SIG-M5 treated with dmso at 0.1 percent for 504 hours (cell line): Measurements from ENCODE around the gene ANKRD63.

Experiments
- DNase-seq: peaks from one replicate; lab custom pipeline; 2025; ENCODE audit not compliant: unreplicated experiment; lab: John Stamatoyannopoulos, UW

Gene ANKRD63

GRCh38 chr15:40282869-40283614 is at the start of gene ANKRD63:
Gene ANKRD63 (minus strand): TSS chr15:40283064. CDS start chr15:40282586, 478 bp downstream.
- DNase-seq = peak; percentile 13

- no peak for DNase-seq
Measured at GRCh38 chr15:40332113-40332781, 49.4 kb upstream of the ANKRD63 start.

- no peak for DNase-seq
Measured at GRCh38 chr15:40331637-40332036, 48.8 kb upstream of the ANKRD63 start.

GRCh38 chr15:40331026-40331425 is 48.2 kb upstream of the ANKRD63 start:
- DNase-seq = no peak

GRCh38 chr15:40330368-40330836 is 47.5 kb upstream of the ANKRD63 start:
- no peak for DNase-seq

- no peak for DNase-seq
Measured at GRCh38 chr15:40329804-40330203, 46.9 kb upstream of the ANKRD63 start.

GRCh38 chr15:40328751-40329150 is 45.9 kb upstream of the ANKRD63 start:
- DNase-seq = no peak

GRCh38 chr15:40328176-40328575 is 45.3 kb upstream of the ANKRD63 start:
- no peak for DNase-seq

- no peak for DNase-seq
Measured at GRCh38 chr15:40327457-40327856, 44.6 kb upstream of the ANKRD63 start.

- peak; percentile 24 for DNase-seq
Measured at GRCh38 chr15:40325700-40326099, 42.8 kb upstream of the ANKRD63 start.

GRCh38 chr15:40325188-40325587 is 42.3 kb upstream of the ANKRD63 start:
- DNase-seq = no peak

- no peak for DNase-seq
Measured at GRCh38 chr15:40323953-40324937, 41.4 kb upstream of the ANKRD63 start.

GRCh38 chr15:40323239-40323952 is 40.5 kb upstream of the ANKRD63 start, which contains the start of gene INAFM2:
Gene INAFM2 (plus strand): TSS chr15:40323692. CDS start chr15:40324056, 364 bp downstream.
- DNase-seq = peak; percentile 96

- DNase-seq = no peak
Measured at GRCh38 chr15:40322531-40323238, 39.8 kb upstream of the ANKRD63 start.

GRCh38 chr15:40320931-40321371 is 38.1 kb upstream of the ANKRD63 start:
- DNase-seq = peak; percentile 74

- DNase-seq = no peak
Measured at GRCh38 chr15:40320409-40320808, 37.5 kb upstream of the ANKRD63 start.

- DNase-seq = no peak
Measured at GRCh38 chr15:40317580-40317979, 34.7 kb upstream of the ANKRD63 start.

GRCh38 chr15:40316931-40317330 is 34.1 kb upstream of the ANKRD63 start:
- DNase-seq = no peak

- no peak for DNase-seq
Measured at GRCh38 chr15:40314723-40315276, 31.9 kb upstream of the ANKRD63 start.
